Astrocyte (in vitro differentiated cells and primary cell): Measurements from ENCODE around the gene USP48. TPM values are rescaled to one million over a fixed set of nuclear protein-coding genes. Genes with fewer than 3 reads are reported as not detected.
A peak's percentile ranks its signal among the peaks of the same experiment; 100 is the strongest.

Experiments used
- DNase-seq: peaks from one replicate; pipeline ENCODE4 v3.0.0-alpha.2; 2010; ENCODE audit warnings: low read depth
- FAIRE-seq: peaks from 2 replicates; lab custom pipeline; 2011; peaks lifted over from hg19 to GRCh38; lab: Jason Lieb, UNC
- H2AFZ ChIP-seq: 2 replicates; pipeline ENCODE4 v1.6.0; 2012; ENCODE audit warnings: low read depth, low read length, inconsistent platforms
- H3K27ac ChIP-seq: 2 replicates; pipeline ENCODE4 v1.5.1; 2011; ENCODE audit warnings: low read depth, low read length, inconsistent platforms
- H3K27me3 ChIP-seq: 2 replicates; pipeline ENCODE4 v1.6.0; 2011; ENCODE audit warnings: low read length, inconsistent platforms; ENCODE audit not compliant: insufficient read depth
- H3K36me3 ChIP-seq: 2 replicates; pipeline ENCODE4 v1.5.1; 2011; ENCODE audit warnings: low read length, inconsistent platforms; ENCODE audit not compliant: insufficient read depth
- H3K4me1 ChIP-seq: 2 replicates; pipeline ENCODE4 v1.5.1; 2011; ENCODE audit warnings: low read length, inconsistent platforms; ENCODE audit not compliant: insufficient read depth
- H3K4me2 ChIP-seq: 2 replicates; pipeline ENCODE4 v1.6.0; 2012; ENCODE audit warnings: low read length, inconsistent platforms
- H3K4me3 ChIP-seq: 2 replicates; pipeline ENCODE4 v1.5.1; 2011; ENCODE audit warnings: low read depth, mild to moderate bottlenecking, low read length, inconsistent platforms; ENCODE audit not compliant: insufficient read depth
- H3K79me2 ChIP-seq: 2 replicates; pipeline ENCODE4 v1.6.0; 2012; ENCODE audit warnings: mild to moderate bottlenecking, low read length, inconsistent platforms; ENCODE audit not compliant: insufficient read depth
- H3K9ac ChIP-seq: 2 replicates; pipeline ENCODE4 v1.6.0; 2012; ENCODE audit warnings: mild to moderate bottlenecking, low read length, inconsistent platforms
- H3K9me3 ChIP-seq: 2 replicates; pipeline ENCODE4 v1.5.1; 2012; ENCODE audit warnings: low read depth, mild to moderate bottlenecking, low read length, inconsistent platforms; ENCODE audit not compliant: insufficient read depth
- H4K20me1 ChIP-seq: 2 replicates; pipeline ENCODE4 v1.6.0; 2012; ENCODE audit warnings: low read length, inconsistent platforms; ENCODE audit not compliant: insufficient read depth
- H3K27ac Mint-ChIP-seq: one replicate; pipeline ENCODE4 v1.8.0; 2021; ENCODE audit warnings: mild to moderate bottlenecking, mixed read lengths; ENCODE audit not compliant: unreplicated experiment
- H3K27me3 Mint-ChIP-seq: one replicate; pipeline ENCODE4 v1.8.0; 2021; ENCODE audit warnings: low read depth, mixed read lengths; ENCODE audit not compliant: unreplicated experiment
- H3K36me3 Mint-ChIP-seq: one replicate; pipeline ENCODE4 v1.8.0; 2021; ENCODE audit warnings: low read depth, mixed read lengths; ENCODE audit not compliant: unreplicated experiment
- H3K4me1 Mint-ChIP-seq: one replicate; pipeline ENCODE4 v1.8.0; 2021; ENCODE audit warnings: low read depth, mixed read lengths; ENCODE audit not compliant: unreplicated experiment
- H3K4me3 Mint-ChIP-seq: one replicate; pipeline ENCODE4 v1.8.0; 2021; ENCODE audit warnings: mild to moderate bottlenecking, moderate library complexity, mixed read lengths; ENCODE audit not compliant: unreplicated experiment
- H3K9me3 Mint-ChIP-seq: one replicate; pipeline ENCODE4 v1.8.0; 2021; ENCODE audit warnings: mild to moderate bottlenecking, mixed read lengths; ENCODE audit not compliant: unreplicated experiment
- EZH2 ChIP-seq: IDR thresholded peaks from 2 replicates; pipeline ENCODE4 v1.6.1; 2012; ENCODE audit warnings: mild to moderate bottlenecking, low read length, inconsistent platforms; ENCODE audit not compliant: insufficient read depth
- total RNA-seq: library from RNA; stranded (reverse); gene quantifications from 2 replicates; pipeline ENCODE4 v1.2.1, GENCODE V29; 2021
- TF ChIP-seq, protein P1 (sequence below): IDR thresholded peaks from 2 replicates; pipeline ENCODE4 v1.5.1; 2011; ENCODE audit warnings: low read depth, mild to moderate bottlenecking, inconsistent platforms, low read length, moderate library complexity; ENCODE audit not compliant: insufficient read depth

USP48 gene
- total RNA-seq, 1 donor from 2014 or later: 85.7 TPM

DNA sequence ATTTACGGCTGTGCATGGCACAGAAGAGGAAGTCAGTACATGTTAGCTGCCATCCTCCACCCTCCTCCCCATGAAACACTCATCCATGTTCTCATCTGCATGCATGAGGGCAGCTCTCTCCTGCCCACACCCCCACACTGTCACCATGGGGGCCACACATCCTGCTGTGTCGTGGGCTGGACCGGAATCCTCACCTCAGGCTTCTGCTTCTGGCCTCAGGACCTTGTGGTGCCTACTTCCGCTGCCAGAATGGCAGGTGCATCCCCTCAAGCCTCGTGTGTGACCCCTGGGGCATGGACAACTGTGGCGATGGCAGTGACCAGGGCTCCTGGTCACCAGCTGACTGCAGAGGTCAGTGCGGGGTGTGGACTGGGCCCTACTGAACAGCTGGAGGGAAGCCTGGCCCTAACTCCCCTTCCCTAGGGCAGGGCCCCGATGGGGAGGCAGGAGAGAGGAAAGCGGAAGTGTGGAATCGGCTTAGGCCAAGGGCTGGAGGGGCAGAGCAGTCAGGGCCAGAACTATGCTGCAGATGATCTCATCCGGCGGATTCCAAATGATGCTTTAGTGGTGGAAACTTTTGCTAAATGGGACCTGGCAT lies 32.9 kb upstream of the USP48 start:
- peaks cover 3% of the 10 kb centered on the region for H4K20me1 ChIP-seq
- no peak overlapping the region for H3K4me2 ChIP-seq
- H3K36me3 ChIP-seq: no peaks in the 10 kb centered on the region
- Mint-ChIP-seq H3K4me1 (peaks cover 21% of the 10 kb centered on the region), H3K9me3 (peaks cover 3% of the 10 kb centered on the region), H3K4me3 (peak overlapping the region; percentile 45), H3K27me3 (peaks cover 16% of the 10 kb centered on the region), H3K27ac (no peak overlapping the region), H3K36me3 (peaks cover 9% of the 10 kb centered on the region)
- TF ChIP-seq EZH2: no peak
- TF ChIP-seq, protein P1, sequence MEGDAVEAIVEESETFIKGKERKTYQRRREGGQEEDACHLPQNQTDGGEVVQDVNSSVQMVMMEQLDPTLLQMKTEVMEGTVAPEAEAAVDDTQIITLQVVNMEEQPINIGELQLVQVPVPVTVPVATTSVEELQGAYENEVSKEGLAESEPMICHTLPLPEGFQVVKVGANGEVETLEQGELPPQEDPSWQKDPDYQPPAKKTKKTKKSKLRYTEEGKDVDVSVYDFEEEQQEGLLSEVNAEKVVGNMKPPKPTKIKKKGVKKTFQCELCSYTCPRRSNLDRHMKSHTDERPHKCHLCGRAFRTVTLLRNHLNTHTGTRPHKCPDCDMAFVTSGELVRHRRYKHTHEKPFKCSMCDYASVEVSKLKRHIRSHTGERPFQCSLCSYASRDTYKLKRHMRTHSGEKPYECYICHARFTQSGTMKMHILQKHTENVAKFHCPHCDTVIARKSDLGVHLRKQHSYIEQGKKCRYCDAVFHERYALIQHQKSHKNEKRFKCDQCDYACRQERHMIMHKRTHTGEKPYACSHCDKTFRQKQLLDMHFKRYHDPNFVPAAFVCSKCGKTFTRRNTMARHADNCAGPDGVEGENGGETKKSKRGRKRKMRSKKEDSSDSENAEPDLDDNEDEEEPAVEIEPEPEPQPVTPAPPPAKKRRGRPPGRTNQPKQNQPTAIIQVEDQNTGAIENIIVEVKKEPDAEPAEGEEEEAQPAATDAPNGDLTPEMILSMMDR: no peak
- H3K27me3 ChIP-seq: no peaks in the 10 kb centered on the region
- H2AFZ ChIP-seq: no peak overlapping the region
- no peaks in the 10 kb centered on the region for H3K79me2 ChIP-seq
- H3K4me1 ChIP-seq: peaks cover 11% of the 10 kb centered on the region
- no peak overlapping the region for H3K27ac ChIP-seq
- FAIRE-seq (no peak), DNase-seq (no peak)
- H3K9me3 ChIP-seq: no peaks in the 10 kb centered on the region
- H3K9ac ChIP-seq: no peak overlapping the region
- no peak overlapping the region for H3K4me3 ChIP-seq

- Mint-ChIP-seq H3K9me3 (peaks cover 3% of the 10 kb centered on the region), H3K4me1 (peaks cover 21% of the 10 kb centered on the region), H3K4me3 (peak overlapping the region; percentile 5), H3K27me3 (peaks cover 16% of the 10 kb centered on the region), H3K36me3 (peaks cover 5% of the 10 kb centered on the region), H3K27ac (no peak overlapping the region)
- Histone ChIP-seq H3K36me3 (no peaks in the 10 kb centered on the region), H3K27me3 (no peaks in the 10 kb centered on the region), H3K9me3 (no peaks in the 10 kb centered on the region), H3K9ac (no peak overlapping the region), H2AFZ (no peak overlapping the region), H3K79me2 (no peaks in the 10 kb centered on the region), H3K4me3 (no peak overlapping the region), H4K20me1 (peaks cover 3% of the 10 kb centered on the region), H3K27ac (no peak overlapping the region), H3K4me1 (peaks cover 11% of the 10 kb centered on the region), H3K4me2 (peak overlapping the region; percentile 80)
- DNase-seq (no peak), FAIRE-seq (no peak)
- no peak for TF ChIP-seq EZH2
- TF ChIP-seq, protein P1: no peak
Measured at GRCh38 chr1:21814981-21815582, 32.1 kb upstream of the USP48 start.
